H9 (cell line): Measurements from ENCODE around the gene C12orf56. TPM values are rescaled to one million over a fixed set of nuclear protein-coding genes. Genes with fewer than 3 reads are reported as not detected.

Source experiments
- DNase-seq: peaks from one replicate; pipeline ENCODE4 v3.0.0-alpha.2; 2017
- H2AFZ ChIP-seq: one replicate; pipeline ENCODE4 v1.6.1; 2013; ENCODE audit warnings: mild to moderate bottlenecking, low read length, control low read depth, moderate library complexity
- H2AK5ac ChIP-seq: 2 replicates; pipeline ENCODE4 v1.6.1; 2013; ENCODE audit warnings: low read length, control low read depth, mixed read lengths; ENCODE audit not compliant: insufficient read length
- H2BK120ac ChIP-seq: one replicate; pipeline ENCODE4 v1.6.1; 2013; ENCODE audit warnings: low read depth, mild to moderate bottlenecking, low read length, control low read depth, inconsistent platforms; ENCODE audit not compliant: poor library complexity, severe bottlenecking
- H2BK12ac ChIP-seq: 2 replicates; pipeline ENCODE4 v1.6.1; 2013; ENCODE audit warnings: low read length, control low read depth, mixed read lengths, low read depth; ENCODE audit not compliant: insufficient read length
- H2BK15ac ChIP-seq: 2 replicates; pipeline ENCODE4 v1.6.1; 2013; ENCODE audit warnings: low read depth, low read length, control low read depth
- H2BK20ac ChIP-seq: one replicate; pipeline ENCODE4 v1.6.1; 2013; ENCODE audit warnings: low read depth, mild to moderate bottlenecking, low read length, control low read depth, inconsistent platforms; ENCODE audit not compliant: poor library complexity, severe bottlenecking
- H2BK5ac ChIP-seq: 2 replicates; pipeline ENCODE4 v1.6.1; 2013; ENCODE audit warnings: low read length, control low read depth, mixed read lengths; ENCODE audit not compliant: insufficient read length
- H3K14ac ChIP-seq: 2 replicates; pipeline ENCODE4 v1.6.1; 2013; ENCODE audit warnings: low read length, control low read depth; ENCODE audit not compliant: insufficient read depth
- H3K18ac ChIP-seq: 2 replicates; pipeline ENCODE4 v1.6.1; 2013; ENCODE audit warnings: low read depth, mild to moderate bottlenecking, mixed read lengths, low read length, control low read depth; ENCODE audit not compliant: insufficient read length
- H3K23ac ChIP-seq: 2 replicates; pipeline ENCODE4 v1.6.1; 2013; ENCODE audit warnings: low read length, control low read depth, mixed read lengths, low read depth; ENCODE audit not compliant: insufficient read length
- H3K23me2 ChIP-seq: 2 replicates; pipeline ENCODE4 v1.6.1; 2013; ENCODE audit warnings: low read depth, mild to moderate bottlenecking, mixed read lengths, low read length, control low read depth; ENCODE audit not compliant: insufficient read length, poor library complexity, severe bottlenecking
- H3K27ac ChIP-seq: 2 replicates; pipeline ENCODE4 v1.5.1; 2013; ENCODE audit warnings: low read length, control low read depth, mixed read lengths, low read depth; ENCODE audit not compliant: insufficient read length
- H3K27me3 ChIP-seq: 2 replicates; pipeline ENCODE4 v1.6.1; 2013; ENCODE audit warnings: low read length, control low read depth, inconsistent platforms; ENCODE audit not compliant: insufficient read depth
- H3K4ac ChIP-seq: 2 replicates; pipeline ENCODE4 v1.6.1; 2013; ENCODE audit warnings: low read depth, mild to moderate bottlenecking, control low read depth, inconsistent platforms, low read length, moderate library complexity
- H3K4me1 ChIP-seq: 2 replicates; pipeline ENCODE4 v1.6.1; 2013; ENCODE audit warnings: low read length, control low read depth, inconsistent platforms; ENCODE audit not compliant: insufficient read depth
- H3K4me2 ChIP-seq: 2 replicates; pipeline ENCODE4 v1.6.1; 2013; ENCODE audit warnings: low read length, control low read depth, mixed read lengths; ENCODE audit not compliant: insufficient read length, insufficient read depth
- H3K56ac ChIP-seq: 2 replicates; pipeline ENCODE4 v1.6.1; 2013; ENCODE audit warnings: low read depth, mild to moderate bottlenecking, mixed read lengths, low read length, control low read depth; ENCODE audit not compliant: insufficient read length
- H3K79me1 ChIP-seq: 2 replicates; pipeline ENCODE4 v1.6.1; 2013; ENCODE audit warnings: low read depth, mild to moderate bottlenecking, moderate library complexity, low read length, control low read depth, inconsistent platforms; ENCODE audit not compliant: insufficient read depth, poor library complexity, severe bottlenecking
- H3K79me2 ChIP-seq: 2 replicates; pipeline ENCODE4 v1.6.1; 2013; ENCODE audit warnings: low read length, control low read depth, inconsistent platforms; ENCODE audit not compliant: insufficient read depth
- H3K9ac ChIP-seq: 2 replicates; pipeline ENCODE4 v1.6.1; 2013; ENCODE audit warnings: low read length, control low read depth, mixed read lengths; ENCODE audit not compliant: insufficient read length; ENCODE audit errors: extremely low read depth
- H3K9me3 ChIP-seq: one replicate; pipeline ENCODE4 v1.6.1; 2013; ENCODE audit warnings: low read depth, low read length, inconsistent platforms; ENCODE audit not compliant: control insufficient read depth
- H3T11ph ChIP-seq: one replicate; pipeline ENCODE4 v1.6.1; 2013; ENCODE audit warnings: mild to moderate bottlenecking, low read length, control low read depth, inconsistent platforms
- H4K20me1 ChIP-seq: one replicate; pipeline ENCODE4 v1.6.1; 2013; ENCODE audit not compliant: control insufficient read depth, insufficient read length, insufficient read depth
- H4K5ac ChIP-seq: 2 replicates; pipeline ENCODE4 v1.6.1; 2013; ENCODE audit warnings: low read depth, mild to moderate bottlenecking, mixed read lengths, low read length, control low read depth; ENCODE audit not compliant: insufficient read length
- H4K8ac ChIP-seq: replicated peaks from 2 replicates; pipeline ENCODE4 v1.6.1; 2013; ENCODE audit warnings: low read length, control low read depth, mixed read lengths, low read depth; ENCODE audit not compliant: insufficient read length
- H4K91ac ChIP-seq: 2 replicates; pipeline ENCODE4 v1.6.1; 2013; ENCODE audit warnings: low read depth, mild to moderate bottlenecking, moderate library complexity, mixed read lengths, low read length, control low read depth; ENCODE audit not compliant: insufficient read length
- H3K27ac Mint-ChIP-seq, 3 experiments: 2 replicates in 2 of 3; 3 replicates in 1 of 3; pipeline ENCODE4 v1.8.0; 2020 to 2021; ENCODE audit warnings: mixed read lengths in 3 of 3, mild to moderate bottlenecking in 1 of 3, moderate library complexity in 1 of 3
- H3K27me3 Mint-ChIP-seq: 2 replicates; pipeline ENCODE4 v1.8.0; 2021; ENCODE audit warnings: low read depth, mild to moderate bottlenecking, moderate library complexity, mixed read lengths
- H3K36me3 Mint-ChIP-seq, 3 experiments: 2 replicates in 2 of 3; 3 replicates in 1 of 3; pipeline ENCODE4 v1.8.0; 2020 to 2021; ENCODE audit warnings: low read depth in 3 of 3, mixed read lengths in 3 of 3; ENCODE audit not compliant: insufficient read depth in 1 of 3
- H3K4me1 Mint-ChIP-seq, 2 experiments: 2 replicates each; pipeline ENCODE4 v1.8.0; 2020; ENCODE audit warnings: mixed read lengths in 2 of 2
- H3K4me3 Mint-ChIP-seq, 2 experiments: 2 replicates in 1 of 2; 3 replicates in 1 of 2; pipeline ENCODE4 v1.8.0; 2020 to 2021; ENCODE audit warnings: mild to moderate bottlenecking in 2 of 2, mixed read lengths in 2 of 2, moderate library complexity in 1 of 2
- H3K9me3 Mint-ChIP-seq, 2 experiments: 2 replicates in 1 of 2; 3 replicates in 1 of 2; pipeline ENCODE4 v1.8.0; 2020; ENCODE audit warnings: mild to moderate bottlenecking in 2 of 2, mixed read lengths in 2 of 2, moderate library complexity in 1 of 2
- CTCF ChIP-seq: fragments of 200-600 bp; sonication (generic); conservative IDR thresholded peaks from 3 replicates; pipeline ENCODE4 v1.8.0; 2021; ENCODE audit warnings: antibody characterized with exemption, mild to moderate bottlenecking
- WGBS: extraction: QIAGEN DNeasy Blood & Tissue Kit; methylation state at CpG from one replicate; pipeline ENCODE4 v1.1.7; 2013; ENCODE audit warnings: missing lambda C conversion rate, low lambda C conversion rate, mixed read lengths; ENCODE audit not compliant: insufficient read length; ENCODE audit errors: extremely low coverage; 5-methylcytosine and 5-hydroxymethylcytosine counted together
- total RNA-seq: library from RNA; stranded (reverse); gene quantifications from 2 replicates; pipeline ENCODE4 v1.2.1, GENCODE V29; 2021

The C12orf56 gene
- total RNA-seq, 1 experiment from 2014 or later, result 2.2 TPM

- TF ChIP-seq CTCF, result no peak
- Histone ChIP-seq H3K23ac (no peak overlapping the region), H3K79me1 (no peaks in the 10 kb centered on the region), H3K4me2 (no peak overlapping the region), H2AFZ (no peak overlapping the region), H3K9ac (no peak overlapping the region), H2BK12ac (no peak overlapping the region), H3K18ac (no peak overlapping the region), H3K23me2 (no peaks in the 10 kb centered on the region), H3K14ac (no peak overlapping the region), H4K8ac (no peak overlapping the region), H2BK15ac (no peak overlapping the region), H3K27me3 (no peaks in the 10 kb centered on the region), H3K79me2 (no peaks in the 10 kb centered on the region), H3K4ac (no peak overlapping the region), H2BK5ac (no peak overlapping the region), H4K91ac (no peak overlapping the region), H3K27ac (no peak overlapping the region), H3K4me1 (peaks cover 2% of the 10 kb centered on the region; the same call in 1 of the 2 replicates), H3T11ph (no peak overlapping the region), H2BK20ac (no peak overlapping the region), H2BK120ac (no peak overlapping the region), H3K56ac (no peak overlapping the region), H3K9me3 (no peaks in the 10 kb centered on the region), H4K5ac (no peak overlapping the region), H2AK5ac (no peak overlapping the region), H4K20me1 (no peaks in the 10 kb centered on the region)
- Mint-ChIP-seq H3K4me1 (peaks cover 3 to 5% of the 10 kb centered on the region in 2 experiments; a peak in 3 of 4 replicates), H3K27ac (peak overlapping the region in 1 of 3 experiments; percentile 24; a peak in 2 of 7 replicates), H3K27me3 (peaks cover 2% of the 10 kb centered on the region; the same call in 1 of the 2 replicates), H3K4me3 (no peak overlapping the region), H3K36me3 (peaks cover 0 to 8% (median 0%) of the 10 kb centered on the region in 3 experiments; a peak in 1 of 7 replicates), H3K9me3 (no peaks in the 10 kb centered on the region; a peak in 2 of 5 replicates)
- no CpG with 5 or more reads among the region's 4 CpGs for WGBS
- peak; percentile 59 for DNase-seq
Observed at GRCh38 chr12:64229240-64229639, 161.3 kb downstream of the C12orf56 start.
